Esophagus muscularis mucosa (tissue), 4 donors: ENCODE results near the gene SPACA5B. TPM values are rescaled to one million over a fixed set of nuclear protein-coding genes. Genes with fewer than 3 reads are reported as not detected.
"Not testable (repeated sequence)": the region's sequence is repeated elsewhere in the genome, so short reads cannot be mapped to it uniquely, and the experiment has no call there.

Experiments used
- DNase-seq: peaks from one replicate; pipeline ENCODE4 v3.0.0-alpha.2; 2017; ENCODE audit errors: extremely low spot score
- H3K27ac ChIP-seq, 4 donors: fragments of 200-600 bp; sonication (generic); replicated peaks in 1 of 4; 1 replicate in 3 of 4; 2 replicates in 1 of 4; pipeline ENCODE4 v1.5.1; 2016 to 2019; ENCODE audit warnings: mild to moderate bottlenecking in 1 of 4
- H3K27me3 ChIP-seq, 4 donors: fragments of 200-600 bp; sonication (generic); one replicate each; pipeline versions ENCODE4 v1.5.1 to v1.6.0; 2016 to 2019
- H3K36me3 ChIP-seq, 4 donors: fragments of 200-600 bp; sonication (generic); one replicate each; pipeline ENCODE4 v1.5.1; 2016 to 2019
- H3K4me1 ChIP-seq, 4 donors: fragments of 200-600 bp; sonication (generic); one replicate each; pipeline ENCODE4 v1.5.1; 2016 to 2019
- H3K4me3 ChIP-seq, 4 donors: fragments of 200-600 bp; sonication (generic); 1 replicate in 2 of 4; 2 replicates in 2 of 4; pipeline ENCODE4 v1.5.1; 2016 to 2019; ENCODE audit warnings: mild to moderate bottlenecking in 4 of 4, moderate library complexity in 1 of 4
- H3K9me3 ChIP-seq, 4 donors: fragments of 200-600 bp; sonication (generic); 1 replicate in 3 of 4; 2 replicates in 1 of 4; pipeline ENCODE4 v1.5.1; 2016 to 2019
- CTCF ChIP-seq, 3 experiments: fragments of 200-600 bp in 2 of 3; fragments of 450-650 bp in 1 of 3; sonication (generic) in 2 of 3; IDR thresholded peaks; one replicate each; pipeline ENCODE4 v1.5.1; 2017 to 2019; ENCODE audit warnings: antibody characterized with exemption in 3 of 3, mild to moderate bottlenecking in 2 of 3, moderate library complexity in 1 of 3
- EP300 ChIP-seq: sonication (generic); formaldehyde crosslinking; IDR thresholded peaks from one replicate; pipeline ENCODE4 v1.6.1; 2017; ENCODE audit warnings: antibody characterized with exemption
- POLR2A ChIP-seq: fragments of 450-650 bp; IDR thresholded peaks from one replicate; pipeline ENCODE4 v1.6.1; 2017; ENCODE audit warnings: antibody characterized with exemption, moderate library complexity, mild to moderate bottlenecking, low read depth
- POLR2AphosphoS5 ChIP-seq, 2 donors: sonication (generic); formaldehyde crosslinking; IDR thresholded peaks; one replicate each; pipeline ENCODE4 v1.6.1; 2017; ENCODE audit warnings: antibody characterized with exemption in 2 of 2
- WGBS: methylation state at CpG from one replicate; pipeline ENCODE4 v1.1.5; 2018; 5-methylcytosine and 5-hydroxymethylcytosine counted together
- intact Hi-C: fragments of 100-400 bp; cut with DNase I; formaldehyde crosslinking; loops from one replicate; pipeline ENCODE4 v1.15.1; 2023
- total RNA-seq, 4 donors: library from RNA; depleted of rRNA; stranded (reverse); fragments of >200 nt; gene quantifications; one replicate each; pipeline versions ENCODE4 v1.1.0 to v1.2.1, GENCODE V29; 2016

SPACA5B gene
- total RNA-seq, 4 donors from 2014 or later, result not detected

GRCh38 chrX:48101443-48101842, 29.0 kb upstream of the SPACA5B start:
- DNase-seq, result no peak
- intact Hi-C loops, result no loop called here
- H3K36me3 ChIP-seq, result no peaks in the 10 kb centered on the region
- H3K27me3 ChIP-seq, result no peaks in the 10 kb centered on the region
- 73% methylated on average over 3 of the region's 3 CpGs for WGBS
- TF ChIP-seq CTCF (IDR thresholded peaks at IDR 0.05) (no peak), POLR2A (no peak), POLR2AphosphoS5 (IDR thresholded peaks at IDR 0.05) (no peak), EP300 (no peak)
- H3K27ac ChIP-seq, result no peak overlapping the region
- no peak overlapping the region for H3K4me3 ChIP-seq
- H3K9me3 ChIP-seq, result peaks cover 0 to 5% (median 0%) of the 10 kb centered on the region in 4 donors
- H3K4me1 ChIP-seq, result no peaks in the 10 kb centered on the region

- intact Hi-C loops, result no loop called here
- TF ChIP-seq CTCF (IDR thresholded peaks at IDR 0.05), result no peak
- no peak for TF ChIP-seq POLR2AphosphoS5 (IDR thresholded peaks at IDR 0.05)
- no peak for TF ChIP-seq EP300
- TF ChIP-seq POLR2A, result no peak
Measured at GRCh38 chrX:48102874-48103374, 27.5 kb upstream of the SPACA5B start.

DNA sequence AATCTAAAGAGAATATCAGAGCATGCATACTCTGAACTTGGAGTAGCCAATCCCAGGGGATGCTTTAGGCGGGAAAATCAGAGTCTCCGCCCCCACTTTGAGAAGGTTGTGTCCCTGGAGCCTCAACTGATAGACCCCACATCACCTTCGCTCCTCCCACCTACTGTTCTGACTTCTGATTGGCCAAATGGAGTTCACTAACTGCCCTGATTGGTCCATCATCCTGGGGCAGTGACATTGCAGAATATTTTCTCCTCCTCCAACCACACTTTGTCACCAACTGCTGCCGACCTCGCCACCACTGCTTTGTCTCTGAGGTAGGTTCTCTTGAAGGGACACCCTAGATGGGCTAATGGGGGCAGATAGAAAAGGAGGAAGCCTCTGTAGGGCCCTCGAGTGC, 22.7 kb upstream of the SPACA5B start:
- Histone ChIP-seq H3K4me1 (no peaks in the 10 kb centered on the region), H3K36me3 (no peaks in the 10 kb centered on the region), H3K27ac (no peak overlapping the region), H3K4me3 (no peak overlapping the region), H3K27me3 (no peaks in the 10 kb centered on the region), H3K9me3 (no peaks in the 10 kb centered on the region)
- DNase-seq, result no peak
- intact Hi-C loops, result no loop called here
- no peak for TF ChIP-seq CTCF (IDR thresholded peaks at IDR 0.05)
- TF ChIP-seq EP300, result no peak
- no peak for TF ChIP-seq POLR2AphosphoS5 (IDR thresholded peaks at IDR 0.05)
- TF ChIP-seq POLR2A, result no peak
- 84% methylated on average over 6 of the region's 6 CpGs for WGBS

More at GRCh38 chrX:48102874-48103374, 27.5 kb upstream of the SPACA5B start:
- 79% methylated on average over 6 of the region's 6 CpGs for WGBS
- peaks cover 0 to 5% (median 0%) of the 10 kb centered on the region in 4 donors for H3K9me3 ChIP-seq
- H3K36me3 ChIP-seq, result no peaks in the 10 kb centered on the region
- H3K27ac ChIP-seq, result no peak overlapping the region
- no peaks in the 10 kb centered on the region for H3K27me3 ChIP-seq
- no peaks in the 10 kb centered on the region for H3K4me1 ChIP-seq
- DNase-seq, result no peak
- no peak overlapping the region for H3K4me3 ChIP-seq

GRCh38 chrX:48125286-48125685, 5.1 kb upstream of the SPACA5B start:
- H3K4me1 ChIP-seq, H3K9me3 ChIP-seq, H3K27ac ChIP-seq, H3K4me3 ChIP-seq, DNase-seq, H3K27me3 ChIP-seq, intact Hi-C loops, H3K36me3 ChIP-seq: not testable (repeated sequence)
- 80% methylated on average over 10 of the region's 10 CpGs for WGBS

DNA sequence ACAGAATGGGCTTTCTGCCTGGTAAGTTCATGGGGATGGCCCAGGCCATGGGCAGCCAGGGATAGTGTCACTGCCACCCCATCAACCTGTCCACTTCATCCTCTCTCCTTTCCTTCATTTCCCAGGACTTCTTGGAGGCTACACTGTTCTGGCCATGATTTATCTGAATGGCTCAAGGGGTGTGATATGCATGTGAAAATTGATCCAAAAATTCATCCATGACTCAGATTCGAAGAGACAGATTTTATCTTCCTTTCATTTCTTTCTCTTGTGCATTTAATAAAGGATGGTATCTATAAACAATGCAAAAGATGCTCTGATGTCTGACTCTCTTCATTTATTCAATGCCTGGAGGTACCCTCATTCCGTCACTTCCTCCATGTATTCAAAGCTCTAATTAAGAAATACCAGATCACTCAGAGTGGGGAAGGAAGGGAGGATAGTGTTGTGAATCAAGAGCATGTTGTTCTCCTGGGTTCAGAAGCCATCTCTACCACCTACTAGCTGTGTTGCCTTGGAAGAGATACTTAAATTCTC, 1.9 kb downstream of the SPACA5B start:
- H3K36me3 ChIP-seq, H3K4me1 ChIP-seq, DNase-seq, H3K4me3 ChIP-seq, H3K27ac ChIP-seq, intact Hi-C loops, H3K27me3 ChIP-seq, H3K9me3 ChIP-seq: not testable (repeated sequence)
- WGBS, result no CpG with 5 or more reads among the region's 2 CpGs

- H3K9me3 ChIP-seq, H3K27ac ChIP-seq, H3K27me3 ChIP-seq, H3K36me3 ChIP-seq, H3K4me3 ChIP-seq, DNase-seq, H3K4me1 ChIP-seq, intact Hi-C loops: not testable (repeated sequence)
- WGBS, result 94% methylated on average over 25 of the region's 33 CpGs
Measured at GRCh38 chrX:48139076-48139475, 8.7 kb downstream of the SPACA5B start.

- H3K4me1 ChIP-seq, DNase-seq, H3K27me3 ChIP-seq, H3K9me3 ChIP-seq, intact Hi-C loops, H3K36me3 ChIP-seq, H3K27ac ChIP-seq, H3K4me3 ChIP-seq: not testable (repeated sequence)
- no CpG with 5 or more reads among the region's 2 CpGs for WGBS
Measured at GRCh38 chrX:48141810-48142508, 11.5 kb downstream of the SPACA5B start.

GRCh38 chrX:48142697-48143096, 12.3 kb downstream of the SPACA5B start:
- H3K27me3 ChIP-seq, H3K36me3 ChIP-seq, H3K9me3 ChIP-seq, H3K27ac ChIP-seq, intact Hi-C loops, H3K4me1 ChIP-seq, H3K4me3 ChIP-seq, DNase-seq: not testable (repeated sequence)
- 63% methylated on average over 11 of the region's 11 CpGs for WGBS
